Prostate gland (tissue), 2 donors: ENCODE results near the gene CELA2A.
A peak's percentile ranks its signal among the peaks of the same experiment; 100 is the strongest.

Experiments used
- POLR2A ChIP-seq: fragments of 450-650 bp; IDR thresholded peaks from one replicate; pipeline ENCODE4 v1.6.1; 2016; ENCODE audit warnings: antibody characterized with exemption, mild to moderate bottlenecking
- TF ChIP-seq, protein P1 (sequence below), 4 experiments: fragments of 200-600 bp in 2 of 4; fragments of 450-650 bp in 2 of 4; sonication (generic) in 2 of 4; IDR thresholded peaks; 1 replicate in 3 of 4; 2 replicates in 1 of 4; pipeline ENCODE4 v1.5.1; 2016 to 2019; ENCODE audit warnings: antibody characterized with exemption in 4 of 4, mild to moderate bottlenecking in 2 of 4, moderate library complexity in 2 of 4

- TF ChIP-seq, protein P1, sequence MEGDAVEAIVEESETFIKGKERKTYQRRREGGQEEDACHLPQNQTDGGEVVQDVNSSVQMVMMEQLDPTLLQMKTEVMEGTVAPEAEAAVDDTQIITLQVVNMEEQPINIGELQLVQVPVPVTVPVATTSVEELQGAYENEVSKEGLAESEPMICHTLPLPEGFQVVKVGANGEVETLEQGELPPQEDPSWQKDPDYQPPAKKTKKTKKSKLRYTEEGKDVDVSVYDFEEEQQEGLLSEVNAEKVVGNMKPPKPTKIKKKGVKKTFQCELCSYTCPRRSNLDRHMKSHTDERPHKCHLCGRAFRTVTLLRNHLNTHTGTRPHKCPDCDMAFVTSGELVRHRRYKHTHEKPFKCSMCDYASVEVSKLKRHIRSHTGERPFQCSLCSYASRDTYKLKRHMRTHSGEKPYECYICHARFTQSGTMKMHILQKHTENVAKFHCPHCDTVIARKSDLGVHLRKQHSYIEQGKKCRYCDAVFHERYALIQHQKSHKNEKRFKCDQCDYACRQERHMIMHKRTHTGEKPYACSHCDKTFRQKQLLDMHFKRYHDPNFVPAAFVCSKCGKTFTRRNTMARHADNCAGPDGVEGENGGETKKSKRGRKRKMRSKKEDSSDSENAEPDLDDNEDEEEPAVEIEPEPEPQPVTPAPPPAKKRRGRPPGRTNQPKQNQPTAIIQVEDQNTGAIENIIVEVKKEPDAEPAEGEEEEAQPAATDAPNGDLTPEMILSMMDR (IDR thresholded peaks at IDR 0.05), result peak in 3 of 4 experiments; percentile 20 to 52 (median 37)
- TF ChIP-seq POLR2A, result no peak
Measured at GRCh38 chr1:15501208-15502032, 44.9 kb downstream of the CELA2A start.
